ENCODE measurements around the gene LILRA2.
"Not testable (repeated sequence)": the region's sequence is repeated elsewhere in the genome, so short reads cannot be mapped to it uniquely, and the experiment has no call there.

Gene LILRA2

DNA sequence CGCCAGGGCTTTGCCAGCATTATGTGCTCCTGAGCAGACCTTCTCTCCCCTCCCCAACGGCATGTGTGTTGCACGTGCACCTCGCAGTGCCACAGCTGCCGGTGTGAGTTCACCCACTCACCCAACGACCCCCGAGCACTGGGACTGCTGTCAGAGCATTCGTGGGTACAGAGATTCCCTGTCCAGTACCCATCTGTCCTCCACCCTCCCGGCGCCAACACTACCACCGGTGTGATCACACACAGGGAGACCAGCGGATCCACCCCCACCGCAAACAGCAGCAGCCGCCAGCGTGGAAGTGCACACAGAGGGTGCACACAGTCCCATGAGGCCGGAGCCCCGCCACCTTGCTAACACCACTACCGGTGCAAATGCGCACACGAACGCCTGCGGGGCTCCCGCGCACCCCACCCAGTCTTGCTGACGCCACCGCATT lies 35.8 kb downstream of the LILRA2 start:
- DNase-seq (ENCODE audit: low spot score) = no peak

DNA sequence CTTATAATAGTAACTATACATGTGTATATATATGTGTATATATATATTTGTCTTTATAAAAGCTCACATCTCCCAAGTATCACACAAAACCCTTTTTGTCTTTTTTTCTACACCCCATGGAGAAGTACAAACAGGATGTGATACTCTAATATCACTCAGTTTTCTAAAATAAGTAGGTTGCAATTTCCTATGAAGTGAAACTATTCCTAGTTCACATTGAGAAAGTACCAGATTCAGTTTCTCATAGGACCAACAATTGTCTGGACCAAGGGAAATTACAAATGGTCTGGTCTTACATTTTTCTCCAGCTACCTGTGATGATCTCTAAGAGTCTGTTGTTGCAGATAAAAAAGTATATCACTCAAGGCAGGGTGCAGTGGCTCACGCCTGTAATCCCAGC lies 38.8 kb downstream of the LILRA2 start:
- no peak for DNase-seq (ENCODE audit: low spot score)

DNA sequence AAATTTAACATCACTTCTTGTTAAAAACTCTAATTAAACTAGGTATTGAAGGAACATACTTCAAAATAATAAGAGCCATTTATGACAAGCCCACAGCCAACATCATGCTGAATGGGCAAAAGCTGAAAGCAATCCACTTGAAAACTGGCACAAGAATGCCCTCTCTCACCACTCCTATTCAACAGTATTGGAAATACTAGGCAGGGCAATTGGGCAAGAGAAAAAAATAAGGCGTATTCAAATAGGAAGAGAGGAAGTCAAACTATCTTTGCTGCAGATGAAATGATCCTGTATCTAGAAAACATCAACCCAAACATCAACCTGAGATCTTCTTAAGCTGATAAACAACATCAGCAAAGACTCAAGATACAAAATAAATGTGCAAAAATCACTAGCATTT lies 41.1 kb downstream of the LILRA2 start:
- no peak for DNase-seq (ENCODE audit: low spot score)

DNA sequence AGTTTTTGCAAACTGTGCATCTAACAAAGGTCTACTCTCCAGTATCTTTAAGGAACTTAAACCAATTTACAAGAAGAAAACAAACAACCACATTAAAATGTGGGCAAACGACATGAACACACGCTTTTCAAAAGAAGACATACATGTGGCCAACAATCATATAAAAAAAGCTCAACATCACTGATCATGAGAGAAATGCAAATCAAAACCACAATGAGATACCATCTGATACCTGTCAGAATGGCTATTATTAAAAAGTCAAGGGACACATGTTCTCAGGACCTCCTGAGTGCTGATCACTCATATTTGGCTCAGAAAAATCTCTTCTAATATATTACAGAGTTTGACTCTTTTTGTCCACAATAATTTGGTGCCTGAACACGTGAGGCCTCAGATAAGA lies 42.5 kb downstream of the LILRA2 start:
- DNase-seq (ENCODE audit: low spot score) = no peak

DNA sequence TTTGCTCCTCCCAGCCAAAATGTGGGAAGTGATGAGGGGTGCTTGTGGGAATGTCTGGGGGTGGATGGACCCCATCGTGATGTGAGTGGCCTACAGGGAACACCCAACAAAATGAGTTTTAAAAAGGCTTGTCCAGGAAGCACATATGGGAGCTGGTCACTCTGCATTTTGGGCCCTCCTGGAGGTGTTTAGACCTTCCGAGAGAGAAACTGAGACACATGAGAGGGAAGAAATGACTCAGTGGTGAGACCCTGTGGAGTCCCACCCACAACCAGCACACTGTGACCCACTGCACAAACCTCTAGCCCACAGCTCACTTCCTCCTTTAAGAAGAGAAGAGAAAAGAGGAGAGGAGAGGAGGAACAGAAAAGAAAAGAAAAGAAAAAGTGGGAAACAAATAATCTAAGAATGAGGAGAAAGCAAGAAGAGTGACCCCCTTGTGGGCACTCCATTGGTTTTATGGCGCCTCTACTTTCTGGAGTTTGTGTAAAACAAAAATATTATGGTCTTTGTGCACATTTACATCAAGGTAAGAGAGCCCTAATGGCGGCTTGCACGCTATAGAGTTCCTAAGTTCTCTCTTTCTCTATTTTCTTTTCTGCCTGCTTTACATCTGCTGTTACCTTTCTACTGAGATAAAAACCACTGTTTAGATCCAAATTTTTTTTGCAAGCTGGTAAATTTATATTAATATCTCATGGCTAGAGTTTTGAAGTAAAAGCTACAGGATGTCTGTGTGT lies 43.4 kb downstream of the LILRA2 start:
- DNase-seq (ENCODE audit: low spot score) = no peak

DNA sequence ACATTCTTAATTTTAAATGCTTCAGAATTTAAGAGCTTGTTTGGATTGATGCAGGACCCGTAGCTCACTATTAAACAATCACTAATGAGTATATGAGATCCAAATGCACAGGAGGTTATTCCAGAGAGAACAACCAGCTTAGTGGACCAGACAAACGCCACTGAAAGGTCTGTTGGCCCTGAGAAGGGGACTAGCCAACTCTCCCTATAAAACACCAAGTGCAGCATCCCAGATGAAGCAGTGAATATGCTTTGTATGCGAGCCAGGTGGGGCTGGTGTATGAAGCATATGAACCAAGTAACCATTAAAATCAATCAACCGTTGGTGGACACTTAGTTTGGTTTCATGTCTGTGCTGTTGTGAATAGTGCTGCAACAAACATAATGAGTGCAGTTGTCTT lies 46.9 kb downstream of the LILRA2 start:
- no peak for DNase-seq (ENCODE audit: low spot score)

DNA sequence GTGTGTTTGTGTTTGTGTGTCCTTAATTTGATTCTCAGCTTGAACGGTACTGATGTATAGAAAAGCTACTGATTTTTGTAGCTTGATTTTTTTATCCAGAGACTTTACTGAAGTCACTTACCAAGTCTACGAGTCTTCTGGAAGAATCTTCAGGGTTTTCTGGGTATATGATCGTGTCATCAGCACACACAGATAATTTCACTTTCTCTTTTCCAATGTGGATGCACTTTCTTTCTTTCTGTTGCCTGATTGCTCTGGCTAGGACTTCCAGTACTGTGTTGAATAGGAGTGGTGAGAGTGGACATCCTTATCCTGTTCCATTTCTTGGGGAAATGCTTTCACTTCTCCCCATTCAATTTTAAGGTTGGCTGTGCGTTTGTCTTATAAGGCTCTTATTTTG lies 48.8 kb downstream of the LILRA2 start:
- DNase-seq (ENCODE audit: low spot score) = no peak

DNA sequence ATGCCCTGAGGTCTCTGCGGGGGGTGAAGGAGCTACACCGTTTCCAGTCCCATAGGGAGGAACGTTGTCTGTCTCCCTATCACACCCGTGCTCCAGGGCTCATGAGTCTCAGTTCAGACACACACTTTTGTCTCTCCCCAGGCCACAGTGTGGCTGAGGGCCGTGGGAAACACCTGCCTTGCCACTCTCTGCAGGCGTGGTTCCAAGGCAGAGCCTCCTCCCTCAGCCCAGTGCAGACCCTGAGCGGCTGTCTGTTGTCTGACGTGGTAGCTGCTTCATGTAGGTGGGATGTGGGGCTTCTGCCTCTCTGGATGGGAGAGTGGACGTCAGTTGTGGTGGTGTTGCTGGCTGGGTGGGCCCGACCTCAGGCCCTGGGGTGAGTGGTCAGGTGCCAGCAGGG lies 50.6 kb downstream of the LILRA2 start:
- DNase-seq (ENCODE audit: low spot score) = not testable (repeated sequence)

DNA sequence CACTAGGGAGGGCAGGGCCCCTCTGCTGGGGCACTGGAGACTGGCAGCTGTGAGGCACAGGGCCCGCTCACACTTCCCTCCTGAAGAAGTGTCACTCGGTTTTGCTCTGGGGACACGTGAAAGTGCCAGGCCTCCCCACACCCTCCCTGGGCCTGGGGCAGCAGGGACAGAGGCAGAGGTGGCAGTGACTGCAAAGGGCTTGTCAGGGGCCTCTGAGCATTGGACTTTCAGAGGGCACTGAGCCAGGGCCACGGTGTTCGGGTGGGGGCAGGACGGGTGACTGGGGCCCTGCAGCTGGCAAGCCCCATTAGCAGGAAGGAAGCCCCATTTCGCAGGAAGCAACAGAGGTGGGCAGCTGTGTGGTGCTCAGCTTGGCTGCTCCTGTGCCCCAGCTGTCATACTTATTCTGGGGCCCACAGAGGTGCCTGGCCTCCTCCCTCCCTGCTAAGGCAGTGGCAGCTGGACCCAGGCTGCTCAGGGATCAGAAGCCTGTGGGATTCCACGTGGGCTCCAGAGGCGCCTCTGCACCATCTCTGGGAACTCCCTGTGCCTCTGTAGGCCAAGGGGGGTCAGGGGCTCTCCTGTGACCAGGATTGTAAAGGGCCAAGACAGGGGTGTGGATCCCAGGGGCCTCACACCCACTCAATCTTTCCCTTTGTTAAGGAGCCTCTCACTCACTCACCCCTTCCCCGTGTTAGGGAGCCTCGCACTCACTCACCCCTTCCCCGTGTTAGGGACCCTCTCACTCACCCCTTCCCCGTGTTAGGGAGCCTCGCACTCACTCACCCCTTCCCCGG lies 51.5 kb downstream of the LILRA2 start:
- DNase-seq (ENCODE audit: low spot score) = not testable (repeated sequence)

DNA sequence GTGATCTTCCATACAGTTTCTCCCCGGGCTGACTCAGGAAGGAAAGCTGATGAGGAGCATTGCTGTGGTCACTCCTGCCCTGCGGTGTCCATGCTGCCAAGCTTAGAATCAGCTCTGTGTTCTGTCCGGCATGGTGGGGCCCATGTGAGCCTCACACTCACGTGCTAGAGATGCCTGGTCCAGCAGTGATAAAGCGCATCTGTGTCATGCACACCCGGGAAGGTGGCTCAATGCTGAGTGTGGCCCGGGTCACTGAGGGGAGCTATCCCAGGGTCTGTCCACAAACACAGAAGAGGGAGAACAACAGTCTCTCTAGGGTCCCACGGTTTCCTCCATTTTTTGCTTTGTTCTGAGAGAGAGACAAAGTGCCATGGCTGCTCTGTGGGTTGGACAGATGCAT lies 53.2 kb downstream of the LILRA2 start:
- DNase-seq (ENCODE audit: low spot score) = no peak

DNA sequence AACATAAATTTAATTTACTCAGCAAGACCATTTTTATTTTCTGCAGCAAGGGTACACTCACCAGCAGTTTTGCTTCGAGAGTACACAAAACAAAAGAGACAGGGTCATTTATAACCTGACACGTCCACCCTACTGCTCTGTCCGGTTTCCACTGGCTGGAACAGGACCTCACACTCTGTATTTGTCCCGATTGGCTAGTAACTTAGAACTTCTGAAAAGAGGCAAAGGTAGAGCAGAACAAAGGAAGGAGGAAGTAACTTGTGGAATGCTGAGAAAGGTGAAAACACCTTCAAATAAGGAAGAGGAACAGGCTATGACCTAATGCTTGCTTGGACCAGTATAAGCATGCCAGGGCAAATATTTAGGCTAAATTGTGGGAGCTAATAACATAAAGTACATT lies 54.3 kb downstream of the LILRA2 start:
- not testable (repeated sequence) for DNase-seq (ENCODE audit: low spot score)

DNA sequence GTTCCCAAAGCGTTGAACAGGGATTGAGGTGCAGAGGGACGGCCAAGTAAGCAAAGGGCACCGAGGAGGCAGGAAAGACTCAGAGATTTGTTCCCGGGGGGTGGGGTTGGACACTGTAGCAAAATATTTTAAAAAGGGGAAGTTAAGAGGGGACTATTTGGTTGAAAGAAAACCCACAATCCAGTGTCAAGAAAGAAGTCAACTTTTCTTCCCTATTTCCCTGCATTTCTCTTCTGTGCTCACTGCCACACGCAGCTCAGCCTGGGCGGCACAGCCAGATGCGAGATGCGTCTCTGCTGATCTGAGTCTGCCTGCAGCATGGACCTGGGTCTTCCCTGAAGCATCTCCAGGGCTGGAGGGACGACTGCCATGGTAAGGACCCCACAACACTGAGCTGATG lies 56.7 kb downstream of the LILRA2 start, which contains the start of gene LILRB1:
Gene LILRB1 (plus strand): TSS at position 223 of the 400 bp plus-strand sequence. CDS start 590 bp downstream, outside the sequence.
- not testable (repeated sequence) for DNase-seq (ENCODE audit: low spot score)

DNA sequence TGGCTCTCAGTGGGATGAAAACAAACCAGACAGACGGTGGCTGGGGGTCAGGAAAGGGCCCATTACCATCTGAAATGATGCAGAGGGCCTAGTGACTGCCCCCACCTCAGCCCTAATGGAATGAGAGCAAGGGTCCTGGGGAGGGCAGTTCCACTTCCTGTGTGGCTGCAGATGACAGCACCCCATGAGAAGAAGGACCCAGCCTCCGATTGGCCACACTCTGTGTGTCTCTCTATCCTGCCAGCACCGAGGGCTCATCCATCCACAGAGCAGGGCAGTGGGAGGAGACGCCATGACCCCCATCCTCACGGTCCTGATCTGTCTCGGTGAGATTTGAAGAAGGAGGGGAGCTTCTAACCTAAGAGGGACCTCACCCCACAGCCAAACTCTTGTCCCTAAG lies 57.2 kb downstream of the LILRA2 start:
- no peak for DNase-seq (ENCODE audit: low spot score)

DNA sequence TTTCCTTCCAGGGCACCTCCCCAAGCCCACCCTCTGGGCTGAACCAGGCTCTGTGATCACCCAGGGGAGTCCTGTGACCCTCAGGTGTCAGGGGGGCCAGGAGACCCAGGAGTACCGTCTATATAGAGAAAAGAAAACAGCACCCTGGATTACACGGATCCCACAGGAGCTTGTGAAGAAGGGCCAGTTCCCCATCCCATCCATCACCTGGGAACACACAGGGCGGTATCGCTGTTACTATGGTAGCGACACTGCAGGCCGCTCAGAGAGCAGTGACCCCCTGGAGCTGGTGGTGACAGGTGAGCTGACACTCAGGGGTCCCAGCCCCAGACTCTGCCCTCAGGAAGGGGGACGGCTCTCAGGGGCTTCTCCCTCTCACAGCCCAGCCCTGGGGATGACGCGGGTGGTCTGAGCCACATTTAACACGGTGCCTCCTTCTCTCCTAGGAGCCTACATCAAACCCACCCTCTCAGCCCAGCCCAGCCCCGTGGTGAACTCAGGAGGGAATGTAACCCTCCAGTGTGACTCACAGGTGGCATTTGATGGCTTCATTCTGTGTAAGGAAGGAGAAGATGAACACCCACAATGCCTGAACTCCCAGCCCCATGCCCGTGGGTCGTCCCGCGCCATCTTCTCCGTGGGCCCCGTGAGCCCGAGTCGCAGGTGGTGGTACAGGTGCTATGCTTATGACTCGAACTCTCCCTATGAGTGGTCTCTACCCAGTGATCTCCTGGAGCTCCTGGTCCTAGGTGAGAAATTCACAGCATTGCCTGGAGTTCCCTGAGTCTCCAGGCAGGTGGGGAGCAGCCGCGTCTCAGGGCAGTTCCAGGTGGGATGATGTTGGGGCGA lies 58.1 kb downstream of the LILRA2 start:
- DNase-seq (ENCODE audit: low spot score) = not testable (repeated sequence)

DNA sequence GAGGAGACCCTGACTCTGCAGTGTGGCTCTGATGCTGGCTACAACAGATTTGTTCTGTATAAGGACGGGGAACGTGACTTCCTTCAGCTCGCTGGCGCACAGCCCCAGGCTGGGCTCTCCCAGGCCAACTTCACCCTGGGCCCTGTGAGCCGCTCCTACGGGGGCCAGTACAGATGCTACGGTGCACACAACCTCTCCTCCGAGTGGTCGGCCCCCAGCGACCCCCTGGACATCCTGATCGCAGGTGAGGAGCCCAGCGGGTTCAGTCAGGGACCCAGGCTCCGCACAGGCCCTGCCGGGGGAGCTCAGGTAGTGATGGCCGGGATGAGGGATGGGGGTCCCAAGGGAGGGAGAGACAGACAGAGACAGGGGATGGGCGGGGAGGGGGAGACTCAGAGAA lies 58.9 kb downstream of the LILRA2 start:
- DNase-seq (ENCODE audit: low spot score) = not testable (repeated sequence)

DNA sequence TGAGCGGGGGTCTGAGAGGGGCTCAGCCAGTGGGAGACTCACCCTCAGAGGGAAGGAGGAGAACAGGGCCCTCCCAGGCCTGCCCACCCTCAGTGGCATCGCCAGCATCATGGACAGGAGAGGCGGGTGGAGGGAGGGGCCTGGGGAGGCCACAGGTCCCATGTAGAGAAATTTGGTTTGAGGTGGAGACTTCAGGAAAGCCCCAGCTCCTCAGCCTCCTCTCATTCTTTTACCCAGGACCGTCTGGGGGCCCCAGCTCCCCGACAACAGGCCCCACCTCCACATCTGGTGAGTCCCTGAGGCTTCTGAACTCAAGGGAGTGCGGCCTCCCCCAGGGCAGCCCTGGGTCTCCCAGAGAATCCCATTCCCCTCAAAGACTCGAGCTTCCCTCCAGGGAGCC lies 59.8 kb downstream of the LILRA2 start:
- DNase-seq (ENCODE audit: low spot score) = no peak

DNA sequence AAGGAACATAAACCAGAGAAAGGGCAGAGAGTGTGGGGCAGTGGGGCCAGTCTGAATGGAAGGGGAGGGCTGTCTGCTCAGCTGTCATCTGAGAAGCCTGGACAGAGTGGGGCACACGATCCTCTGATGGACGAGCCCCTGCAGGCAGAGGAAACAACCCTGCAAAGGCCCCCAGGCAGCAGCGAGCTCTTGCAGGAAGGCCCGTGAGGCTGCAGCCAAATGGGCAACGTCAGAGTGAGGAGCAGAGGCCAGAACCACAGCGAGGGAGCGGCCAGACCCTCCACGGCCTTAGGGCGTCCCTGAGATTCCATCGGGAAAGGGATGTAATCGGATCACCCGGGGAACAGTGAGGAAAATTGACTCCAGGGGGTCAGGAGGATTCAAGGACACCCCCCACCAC lies 62.5 kb downstream of the LILRA2 start:
- not testable (repeated sequence) for DNase-seq (ENCODE audit: low spot score)

DNA sequence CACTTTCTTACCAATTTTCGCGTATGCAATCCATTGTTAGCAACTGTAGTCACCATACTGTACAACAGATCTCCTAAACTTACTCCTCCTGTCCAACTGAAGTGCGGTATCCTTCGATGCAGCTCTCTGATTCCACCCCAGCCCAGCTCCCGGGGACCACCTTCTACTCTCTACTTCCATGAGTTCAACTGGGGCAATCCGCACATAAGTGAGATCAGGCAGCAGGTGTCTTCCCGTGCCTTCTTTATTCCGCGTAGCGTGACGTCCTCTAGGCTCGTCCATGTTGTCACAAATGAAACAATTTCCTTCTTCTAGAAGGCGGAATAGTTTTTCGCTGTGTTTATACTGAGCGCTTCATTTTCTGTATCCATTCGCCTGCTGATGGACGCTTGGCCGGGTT lies 65.1 kb downstream of the LILRA2 start:
- no peak for DNase-seq (ENCODE audit: low spot score)
